Parathyroid adenoma (tissue), 2 donors: Measurements from ENCODE around the gene NOL4L.
A peak's percentile ranks its signal among the peaks of the same experiment; 100 is the strongest.

Experiments used
- H2AFZ ChIP-seq: fragments of 300-600 bp; sonication (generic); one replicate; pipeline ENCODE4 v1.7.0; 2017; ENCODE audit warnings: antibody characterized with exemption, mild to moderate bottlenecking
- H3K27ac ChIP-seq: fragments of 300-600 bp; sonication (generic); one replicate; pipeline ENCODE4 v1.7.0; 2017
- H3K27me3 ChIP-seq: fragments of 300-600 bp; sonication (generic); one replicate; pipeline ENCODE4 v1.7.0; 2017; ENCODE audit warnings: low read length; ENCODE audit not compliant: control insufficient read depth, insufficient read depth
- H3K36me3 ChIP-seq: fragments of 300-600 bp; sonication (generic); one replicate; pipeline ENCODE4 v1.7.0; 2017; ENCODE audit warnings: low read length; ENCODE audit not compliant: control insufficient read depth, insufficient read depth
- H3K4me1 ChIP-seq: fragments of 300-600 bp; sonication (generic); one replicate; pipeline ENCODE4 v1.7.0; 2017; ENCODE audit warnings: control low read depth
- H3K4me2 ChIP-seq: fragments of 300-600 bp; sonication (generic); one replicate; pipeline ENCODE4 v1.7.0; 2017; ENCODE audit warnings: low read length
- H3K4me3 ChIP-seq: fragments of 300-600 bp; sonication (generic); one replicate; pipeline ENCODE4 v1.7.0; 2017; ENCODE audit warnings: low read depth, low read length
- H3K79me2 ChIP-seq: fragments of 300-600 bp; sonication (generic); one replicate; pipeline ENCODE4 v1.7.0; 2017; ENCODE audit warnings: control low read depth
- H3K9ac ChIP-seq: fragments of 300-600 bp; sonication (generic); one replicate; pipeline ENCODE4 v1.7.0; 2017; ENCODE audit warnings: mild to moderate bottlenecking
- H3K9me3 ChIP-seq: fragments of 300-600 bp; sonication (generic); one replicate; pipeline ENCODE4 v1.7.0; 2017; ENCODE audit warnings: low read length; ENCODE audit not compliant: control insufficient read depth
- TF ChIP-seq, protein P1 (sequence below): fragments of 300-600 bp; sonication (generic); IDR thresholded peaks from one replicate; pipeline ENCODE4 v1.7.0; 2017; ENCODE audit warnings: antibody characterized with exemption, mild to moderate bottlenecking
- donor health status: primary hyperparathyroidism.

The NOL4L gene

DNA sequence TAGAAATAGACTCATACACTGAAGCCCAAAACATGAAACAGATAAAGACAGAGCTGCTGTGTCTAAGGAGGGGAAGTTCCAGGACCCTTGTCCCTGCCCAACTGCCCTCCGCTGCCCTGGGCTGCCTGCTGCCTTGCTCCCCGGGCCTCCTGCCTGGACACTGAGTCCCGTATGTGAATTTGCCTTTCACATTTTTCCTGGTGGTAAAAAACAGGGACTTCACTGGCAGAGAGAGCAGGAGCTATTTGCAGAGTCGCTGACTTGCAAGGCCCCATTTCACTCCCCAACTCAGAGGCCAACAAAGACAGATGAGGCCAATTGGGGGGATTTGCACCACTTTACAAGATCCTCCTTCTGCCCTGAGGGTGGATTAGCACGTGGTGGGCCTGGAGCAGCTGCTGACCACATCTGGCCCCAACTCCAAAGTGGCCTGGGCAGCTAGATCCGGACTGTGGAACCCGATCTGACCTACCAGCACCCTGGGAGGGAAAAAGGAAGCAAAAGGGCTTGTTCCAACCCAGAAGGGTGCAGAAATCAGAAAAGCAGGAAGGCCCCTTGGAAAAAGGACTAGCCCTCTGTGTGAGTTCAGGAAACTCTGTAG lies 61.4 kb downstream of the NOL4L start:
- H3K4me1 ChIP-seq = peaks cover 16% of the 10 kb centered on the region
- no peaks in the 10 kb centered on the region for H3K79me2 ChIP-seq
- no peaks in the 10 kb centered on the region for H3K36me3 ChIP-seq
- TF ChIP-seq, protein P1, sequence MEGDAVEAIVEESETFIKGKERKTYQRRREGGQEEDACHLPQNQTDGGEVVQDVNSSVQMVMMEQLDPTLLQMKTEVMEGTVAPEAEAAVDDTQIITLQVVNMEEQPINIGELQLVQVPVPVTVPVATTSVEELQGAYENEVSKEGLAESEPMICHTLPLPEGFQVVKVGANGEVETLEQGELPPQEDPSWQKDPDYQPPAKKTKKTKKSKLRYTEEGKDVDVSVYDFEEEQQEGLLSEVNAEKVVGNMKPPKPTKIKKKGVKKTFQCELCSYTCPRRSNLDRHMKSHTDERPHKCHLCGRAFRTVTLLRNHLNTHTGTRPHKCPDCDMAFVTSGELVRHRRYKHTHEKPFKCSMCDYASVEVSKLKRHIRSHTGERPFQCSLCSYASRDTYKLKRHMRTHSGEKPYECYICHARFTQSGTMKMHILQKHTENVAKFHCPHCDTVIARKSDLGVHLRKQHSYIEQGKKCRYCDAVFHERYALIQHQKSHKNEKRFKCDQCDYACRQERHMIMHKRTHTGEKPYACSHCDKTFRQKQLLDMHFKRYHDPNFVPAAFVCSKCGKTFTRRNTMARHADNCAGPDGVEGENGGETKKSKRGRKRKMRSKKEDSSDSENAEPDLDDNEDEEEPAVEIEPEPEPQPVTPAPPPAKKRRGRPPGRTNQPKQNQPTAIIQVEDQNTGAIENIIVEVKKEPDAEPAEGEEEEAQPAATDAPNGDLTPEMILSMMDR = no peak
- H3K4me2 ChIP-seq = no peak overlapping the region
- H3K9me3 ChIP-seq = no peaks in the 10 kb centered on the region
- no peaks in the 10 kb centered on the region for H3K27me3 ChIP-seq
- H3K4me3 ChIP-seq = no peak overlapping the region
- H3K9ac ChIP-seq = no peak overlapping the region
- H2AFZ ChIP-seq = no peak overlapping the region
- H3K27ac ChIP-seq = no peak overlapping the region

DNA sequence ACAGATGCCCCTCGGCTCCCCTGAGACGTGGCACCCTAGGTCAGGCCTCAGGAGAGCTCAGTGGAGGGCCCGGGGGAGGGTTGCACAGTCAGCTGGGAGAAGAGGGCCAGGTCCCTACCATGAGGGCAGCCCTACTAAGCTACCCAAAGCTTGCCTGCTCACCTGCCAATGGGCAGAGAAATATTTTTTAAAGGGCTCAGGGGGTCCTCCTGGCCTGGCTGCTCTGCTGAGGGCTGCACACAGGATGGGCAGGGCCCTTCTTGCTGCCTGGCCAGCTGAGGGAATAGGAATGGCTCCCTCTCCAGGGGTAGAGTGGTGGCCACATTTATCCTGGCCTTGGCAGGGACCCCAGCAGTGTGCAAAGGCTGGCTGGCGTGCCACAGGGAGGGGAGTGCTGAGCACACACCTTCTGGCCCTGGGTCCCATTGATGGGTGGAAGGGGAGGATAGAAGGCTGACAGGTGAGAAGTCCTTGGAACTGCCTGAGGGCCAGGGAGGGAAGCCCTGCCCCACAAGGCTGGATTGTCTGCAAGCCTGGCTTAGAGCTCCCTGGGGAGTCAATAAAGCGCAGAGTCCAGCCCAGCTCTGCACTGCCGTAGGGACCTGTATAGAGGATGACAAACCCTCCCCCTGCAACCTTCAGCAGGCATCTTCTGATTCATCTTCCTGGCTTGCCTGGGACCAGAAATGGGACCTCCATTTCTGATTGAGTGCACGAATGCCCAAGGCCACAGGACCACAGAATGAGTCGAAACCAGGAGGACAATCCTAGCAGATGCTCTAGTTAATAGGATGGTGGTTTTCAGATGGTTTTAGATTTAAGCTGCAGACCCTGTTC lies 62.1 kb downstream of the NOL4L start:
- Histone ChIP-seq H2AFZ (no peak overlapping the region), H3K36me3 (no peaks in the 10 kb centered on the region), H3K4me2 (no peak overlapping the region), H3K27ac (no peak overlapping the region), H3K79me2 (peaks cover under 1% of the 10 kb centered on the region), H3K27me3 (no peaks in the 10 kb centered on the region), H3K9me3 (no peaks in the 10 kb centered on the region), H3K4me3 (no peak overlapping the region), H3K4me1 (peaks cover 16% of the 10 kb centered on the region), H3K9ac (no peak overlapping the region)
- TF ChIP-seq, protein P1 = no peak

DNA sequence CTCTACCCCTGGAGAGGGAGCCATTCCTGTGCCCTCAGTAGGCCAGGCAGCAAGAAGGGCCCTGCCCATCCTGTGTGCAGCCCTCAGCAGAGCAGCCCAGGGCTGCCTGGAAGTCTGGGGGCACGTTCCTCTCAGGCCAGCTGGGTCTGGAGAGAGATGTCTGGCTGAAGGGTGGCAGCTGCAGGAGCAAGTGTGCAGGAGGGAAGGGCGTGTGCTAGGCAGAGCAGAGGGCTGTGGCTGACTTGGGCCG lies 62.7 kb downstream of the NOL4L start:
- no peak overlapping the region for H3K27ac ChIP-seq
- no peak overlapping the region for H3K9ac ChIP-seq

DNA sequence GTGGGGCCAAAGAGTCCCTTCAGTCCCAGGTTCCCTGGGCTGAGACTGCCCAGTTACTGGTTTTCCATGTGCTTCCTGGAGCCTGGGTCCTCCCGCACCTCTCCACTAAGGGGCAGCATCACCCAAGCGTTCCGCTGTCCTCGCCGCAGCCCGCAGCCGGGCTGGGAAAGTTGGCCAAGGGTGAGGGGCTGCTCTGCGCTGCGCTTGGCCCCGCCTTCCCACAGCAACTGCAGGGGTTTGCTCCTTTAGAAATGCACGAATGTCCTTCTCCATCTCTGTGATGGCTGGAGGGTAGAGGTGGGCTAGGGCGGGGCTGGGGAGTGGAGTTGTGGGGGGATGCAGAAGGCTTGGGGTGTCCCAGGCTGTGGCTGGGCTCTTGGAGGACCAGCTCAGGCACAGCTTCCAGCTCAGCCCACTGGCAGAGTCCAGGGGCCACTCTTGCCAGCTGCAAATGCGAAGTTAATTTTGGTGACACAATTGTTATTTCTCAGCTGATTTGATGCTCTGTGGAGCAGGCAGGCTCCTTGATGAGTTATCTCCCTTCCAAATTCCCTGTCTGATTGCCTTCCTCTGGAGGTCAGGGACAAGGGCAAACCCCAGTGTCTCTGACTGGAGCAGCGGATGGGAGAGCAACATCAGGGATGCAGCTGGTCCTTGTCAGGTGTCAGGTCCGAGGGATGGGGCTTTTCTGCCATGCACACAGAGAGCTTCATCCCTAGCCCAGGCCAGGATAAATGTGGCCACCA lies 63.2 kb downstream of the NOL4L start:
- no peak overlapping the region for H3K9ac ChIP-seq
- H3K27me3 ChIP-seq = no peaks in the 10 kb centered on the region
- peaks cover 20% of the 10 kb centered on the region for H3K4me1 ChIP-seq
- no peak overlapping the region for H3K4me2 ChIP-seq
- H3K79me2 ChIP-seq = peaks cover 5% of the 10 kb centered on the region
- H3K4me3 ChIP-seq = no peak overlapping the region
- TF ChIP-seq, protein P1 = peak; percentile 90
- no peak overlapping the region for H3K27ac ChIP-seq
- H3K36me3 ChIP-seq = no peaks in the 10 kb centered on the region
- H3K9me3 ChIP-seq = no peaks in the 10 kb centered on the region
- no peak overlapping the region for H2AFZ ChIP-seq

More for the DNA sequence above, 62.7 kb downstream of the NOL4L start:
- TF ChIP-seq, protein P1 = no peak
- Histone ChIP-seq H3K79me2 (peaks cover 5% of the 10 kb centered on the region), H3K9me3 (no peaks in the 10 kb centered on the region), H3K4me2 (no peak overlapping the region), H3K27me3 (no peaks in the 10 kb centered on the region), H3K4me1 (peaks cover 18% of the 10 kb centered on the region), H2AFZ (no peak overlapping the region), H3K36me3 (no peaks in the 10 kb centered on the region), H3K4me3 (no peak overlapping the region)
